NCI-H2107 (cell line): ENCODE results near the gene SYT8.

Source experiments
- DNase-seq: peaks from one replicate; lab custom pipeline; 2025; lab: John Stamatoyannopoulos, UW

SYT8 gene

DNA sequence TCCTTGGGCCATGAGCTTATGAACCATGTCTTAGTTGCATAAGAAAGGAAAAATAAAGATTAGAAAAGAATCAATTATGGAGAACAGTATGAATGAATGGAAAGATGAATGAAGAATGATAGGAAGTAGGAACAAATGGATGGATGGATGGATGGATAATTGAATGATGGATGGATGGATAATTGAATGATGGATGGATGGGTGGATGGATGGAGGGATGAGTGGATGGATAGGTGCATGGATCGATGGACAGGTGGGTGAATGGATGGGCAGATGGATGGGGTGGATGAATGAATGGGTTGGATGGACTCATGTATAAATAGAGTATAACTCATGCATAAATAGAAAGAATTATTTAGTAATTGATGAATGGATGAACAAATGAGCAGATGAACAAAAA is 25.3 kb downstream of the SYT8 start:
- DNase-seq = no peak

DNA sequence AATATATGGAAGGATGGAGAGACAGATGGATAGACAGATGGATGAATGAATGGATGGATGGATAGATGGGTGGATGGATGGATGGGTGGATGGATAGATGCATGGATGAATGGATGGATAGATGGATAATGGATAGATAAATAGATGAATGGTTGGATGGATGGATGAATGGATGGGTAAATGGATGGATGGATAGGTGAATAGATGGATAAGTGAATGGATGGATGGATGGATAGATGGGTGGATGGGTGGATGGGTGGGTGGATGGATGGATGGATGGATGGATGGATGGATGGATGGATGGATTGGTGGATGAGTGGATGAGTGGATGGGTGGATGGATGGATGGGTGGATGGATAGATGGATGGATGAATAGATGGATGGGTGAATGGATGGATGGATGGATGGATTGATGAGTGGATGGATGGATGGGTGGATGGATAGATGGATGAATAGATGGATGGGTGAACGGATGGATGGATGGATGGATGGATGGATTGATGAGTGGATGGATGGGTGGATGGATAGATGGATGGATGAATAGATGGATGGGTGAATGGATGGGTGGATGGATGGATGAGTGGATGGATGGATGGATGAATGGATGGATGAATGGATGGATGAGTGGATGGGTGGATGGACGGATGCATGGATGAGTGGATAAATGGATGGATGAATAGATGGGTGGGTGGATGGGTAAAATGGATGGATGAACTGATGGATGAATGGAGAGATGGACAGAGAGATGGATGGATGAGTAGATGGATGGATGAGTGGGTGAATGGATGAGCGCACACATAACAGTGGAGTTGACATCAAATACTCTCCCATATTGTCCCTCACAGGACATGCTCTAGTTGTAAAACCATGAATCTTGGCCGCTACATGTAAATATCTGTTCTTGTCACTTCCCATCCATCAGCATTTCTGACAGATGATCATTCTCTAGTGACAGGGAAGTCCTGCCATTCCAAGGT is 26.9 kb downstream of the SYT8 start:
- DNase-seq = no peak

- DNase-seq = no peak
Measured at GRCh38 chr11:1862588-1863351, 28.0 kb downstream of the SYT8 start.

GRCh38 chr11:1863352-1864216 is 28.8 kb downstream of the SYT8 start:
- no peak for DNase-seq

DNA sequence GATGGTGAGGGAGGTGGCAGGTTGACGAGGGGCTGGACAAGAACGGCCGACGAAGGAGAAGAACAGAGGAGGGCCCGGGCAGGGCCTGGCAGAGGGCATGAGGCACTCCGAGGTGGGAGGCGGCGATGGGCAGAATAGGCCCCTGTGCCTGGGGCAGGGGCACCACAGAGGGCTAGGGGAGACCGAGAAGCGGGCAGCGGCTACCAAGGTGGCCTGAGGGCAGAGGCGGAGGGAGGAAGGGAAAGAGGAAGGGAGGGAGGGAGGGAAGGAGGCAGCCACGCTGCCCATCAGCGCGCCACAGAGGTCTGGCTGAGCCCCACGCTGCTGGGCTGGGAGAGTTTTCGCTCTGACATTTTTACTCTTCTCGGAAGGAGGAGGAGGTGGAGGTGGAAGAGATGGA is 29.4 kb downstream of the SYT8 start:
- no peak for DNase-seq

GRCh38 chr11:1864831-1865665 is 30.3 kb downstream of the SYT8 start:
- DNase-seq = no peak

DNA sequence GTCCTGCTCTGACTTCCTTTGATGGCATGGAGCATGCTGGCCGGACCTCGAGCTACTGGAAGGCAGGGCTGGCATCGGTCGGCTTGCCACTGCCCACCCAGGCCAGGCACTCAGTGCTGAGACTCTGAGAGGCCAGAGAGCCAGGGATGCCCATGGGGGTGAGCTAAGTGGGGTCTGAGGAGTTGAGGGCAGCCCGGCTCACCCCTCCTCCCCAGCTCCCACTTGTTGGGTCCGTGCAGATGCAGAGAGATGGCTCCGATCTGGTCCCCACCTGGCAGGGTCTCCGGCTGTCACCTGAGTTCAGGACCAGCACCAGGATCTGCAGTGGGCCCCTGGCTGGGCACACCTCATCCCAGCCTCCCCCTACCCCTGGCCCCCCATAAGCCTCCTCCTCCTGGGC is 31.4 kb downstream of the SYT8 start:
- DNase-seq = no peak

DNA sequence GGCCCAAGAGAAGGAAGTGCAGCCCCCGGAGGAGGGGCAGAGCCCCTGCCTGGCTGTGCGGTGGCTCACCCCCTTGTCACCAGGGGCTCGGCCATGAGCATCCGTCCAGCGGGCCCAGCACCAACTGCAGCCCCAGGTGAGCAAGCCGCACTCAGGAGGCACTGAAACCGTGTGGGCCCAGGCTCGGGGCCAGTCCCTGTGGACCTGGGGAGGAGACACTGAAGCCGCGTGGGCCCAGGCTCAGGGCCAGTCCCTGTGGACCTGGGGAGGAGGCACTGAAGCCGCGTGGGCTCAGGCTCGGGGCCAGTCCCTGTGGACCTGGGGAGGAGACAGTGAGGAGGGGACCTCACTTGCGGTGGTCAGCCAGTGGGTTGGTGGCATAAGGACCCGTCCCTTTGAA is 32.0 kb downstream of the SYT8 start:
- DNase-seq = no peak

- no peak for DNase-seq
Measured at GRCh38 chr11:1867381-1867780, 32.6 kb downstream of the SYT8 start.

- DNase-seq = no peak
Measured at GRCh38 chr11:1868056-1868635, 33.4 kb downstream of the SYT8 start.

DNA sequence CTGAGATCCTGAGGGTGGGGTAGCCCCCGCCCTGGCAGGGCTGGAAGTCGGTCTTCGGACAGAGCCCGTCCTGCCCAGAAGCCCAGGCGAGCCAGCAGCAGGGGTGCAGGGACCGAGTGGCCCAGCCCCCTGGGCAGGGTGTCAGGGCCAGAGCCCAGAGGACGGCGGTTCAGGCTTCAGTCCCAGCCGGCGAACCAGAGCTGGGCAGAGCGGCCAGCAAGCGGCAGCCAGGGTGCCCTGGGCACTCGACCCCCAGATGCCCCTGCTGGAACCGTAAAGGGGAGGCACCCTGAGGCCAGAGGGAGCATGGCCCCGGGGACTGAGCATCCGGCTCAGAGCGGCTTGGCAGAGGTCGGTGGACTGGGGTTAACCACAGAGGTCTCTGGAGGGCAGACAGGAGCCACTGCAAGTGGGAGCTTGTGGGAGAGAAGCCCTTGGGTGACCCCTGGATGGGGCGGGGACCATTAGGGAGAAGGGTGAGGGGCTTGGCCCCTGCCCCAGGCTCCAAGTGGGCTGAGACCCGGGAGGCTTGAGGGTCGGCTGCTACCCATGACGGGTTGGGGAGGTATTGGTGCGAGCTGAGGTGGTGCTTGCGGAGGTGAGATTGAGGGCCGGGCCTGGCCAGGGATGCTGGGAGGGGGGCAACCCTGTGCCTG is 34.0 kb downstream of the SYT8 start:
- no peak for DNase-seq

- no peak for DNase-seq
Measured at GRCh38 chr11:1869427-1870325, 34.9 kb downstream of the SYT8 start.

DNA sequence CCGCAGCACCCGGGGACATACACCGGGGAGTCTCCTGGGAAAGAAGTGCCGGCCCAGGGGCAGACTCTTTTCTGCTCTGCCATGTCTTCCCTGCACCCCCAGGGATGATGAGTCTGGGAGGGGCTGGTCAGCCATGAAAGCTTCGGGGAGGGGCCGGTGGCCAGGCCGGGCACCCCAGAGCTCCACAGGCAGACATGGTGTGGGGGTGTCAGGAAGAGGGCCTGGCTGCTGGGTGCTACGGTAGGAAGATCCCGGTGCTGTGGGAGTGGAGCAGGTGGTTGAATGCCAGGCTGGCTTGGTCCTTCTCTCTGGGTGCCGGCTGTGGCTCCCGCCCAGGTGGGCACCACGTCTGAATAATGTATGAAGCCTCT is 35.5 kb downstream of the SYT8 start:
- no peak for DNase-seq

DNA sequence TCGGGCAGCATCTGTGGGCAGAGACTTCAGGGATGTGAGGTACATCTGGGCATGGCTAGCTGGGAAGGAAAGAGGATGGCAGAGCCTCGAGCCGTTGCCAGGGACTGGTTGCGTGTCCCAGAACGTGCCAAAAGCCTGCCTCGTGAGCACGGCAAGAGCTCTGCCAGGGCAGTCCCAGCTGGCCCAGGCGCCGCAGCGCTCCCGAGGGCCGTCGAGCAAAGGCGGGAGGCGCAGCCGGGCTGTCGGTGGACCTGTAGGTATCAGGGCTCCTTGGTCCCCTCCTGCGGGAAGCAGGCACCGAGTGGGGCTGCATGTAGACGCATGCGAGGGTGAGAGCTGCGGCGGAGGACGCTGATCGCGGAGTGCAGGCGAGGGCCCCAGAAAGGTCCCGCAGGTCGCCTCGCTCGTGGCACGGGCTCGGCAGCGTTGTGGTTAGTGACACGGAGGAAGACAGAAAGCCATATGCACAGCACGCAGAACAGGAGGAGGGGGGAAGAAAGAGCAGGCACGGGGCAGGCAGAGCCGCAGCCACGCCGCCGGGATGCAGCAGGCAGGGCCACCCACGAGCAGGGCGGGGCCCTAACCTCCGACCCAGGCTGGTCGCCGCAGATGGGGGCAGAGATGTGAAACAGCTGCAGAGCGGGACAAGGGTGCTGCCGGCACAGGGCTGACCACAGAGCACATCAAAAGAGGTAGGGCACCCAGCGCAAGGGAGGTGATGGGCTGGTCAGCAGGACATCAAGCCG is 36.1 kb downstream of the SYT8 start:
- no peak for DNase-seq

DNA sequence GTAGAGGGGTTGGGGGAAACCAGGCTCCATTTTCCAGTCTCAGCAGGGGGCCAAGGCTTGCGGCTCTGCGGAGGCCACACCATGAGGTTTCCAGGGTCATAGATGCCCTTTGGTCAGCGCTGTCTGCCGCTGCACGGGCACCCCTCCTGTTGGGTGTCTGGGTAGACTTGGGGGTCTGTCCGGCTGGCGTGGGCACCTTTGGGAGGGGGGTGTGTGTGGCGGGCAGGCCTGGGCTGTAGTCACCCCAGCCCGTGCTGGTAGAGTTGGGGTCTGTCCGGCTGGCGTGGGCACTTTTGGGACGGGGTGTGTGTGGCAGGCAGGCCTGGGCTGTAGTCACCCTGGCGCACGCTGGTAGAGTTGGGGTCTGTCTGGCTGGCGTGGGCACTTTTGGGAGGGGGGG is 36.7 kb downstream of the SYT8 start:
- DNase-seq = no peak

DNA sequence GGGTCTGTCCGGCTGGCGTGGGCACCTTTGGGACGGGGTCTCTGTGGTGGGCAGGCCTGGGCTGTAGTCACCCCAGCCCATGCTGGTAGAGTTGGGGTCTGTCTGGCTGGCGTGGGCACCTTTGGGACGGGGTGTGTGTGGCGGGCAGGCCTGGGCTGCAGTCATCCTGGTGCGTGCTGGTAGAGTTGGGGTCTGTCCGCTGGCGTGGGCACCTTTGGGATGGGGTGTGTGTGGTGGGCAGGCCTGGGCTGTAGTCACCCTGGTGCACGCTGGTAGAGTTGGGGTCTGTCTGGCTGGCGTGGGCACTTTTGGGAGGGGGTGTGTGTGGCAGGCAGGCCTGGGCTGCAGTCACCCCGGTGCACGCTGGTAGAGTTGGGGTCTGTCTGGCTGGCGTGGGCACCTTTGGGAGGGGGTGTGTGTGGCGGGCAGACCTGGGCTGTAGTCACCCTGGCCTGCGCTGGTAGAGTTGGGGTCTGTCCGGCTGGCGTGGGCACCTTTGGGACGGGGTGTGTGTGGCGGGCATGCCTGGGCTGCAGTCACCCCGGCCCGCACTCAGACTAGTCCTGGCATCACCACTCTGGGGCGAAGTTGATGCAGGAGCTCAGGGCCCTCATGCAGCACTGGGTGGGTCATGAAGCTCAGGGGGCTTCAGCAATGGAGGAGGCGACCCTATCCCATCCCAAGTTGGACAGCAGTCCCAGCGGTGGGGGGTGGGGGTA is 37.6 kb downstream of the SYT8 start:
- DNase-seq = no peak

GRCh38 chr11:1873048-1873812 is 38.4 kb downstream of the SYT8 start:
- DNase-seq = no peak
